Neural progenitor cell (in vitro differentiated cells): Measurements from ENCODE around the gene ILDR2. TPM values are rescaled to one million over a fixed set of nuclear protein-coding genes. Genes with fewer than 3 reads are reported as not detected.
A peak's percentile ranks its signal among the peaks of the same experiment; 100 is the strongest.

Experiments
- DNase-seq: peaks from one replicate; pipeline ENCODE4 v3.0.0-alpha.2; 2016; ENCODE audit warnings: low spot score
- H2AFZ ChIP-seq: fragments of 200-600 bp; sonication (generic); replicated peaks from 2 replicates; pipeline ENCODE4 v1.6.1; 2016; ENCODE audit warnings: antibody characterized with exemption
- H3F3A ChIP-seq: fragments of 200-600 bp; sonication (generic); 2 replicates; pipeline ENCODE4 v1.6.1; 2016; ENCODE audit warnings: antibody characterized with exemption, low read depth
- H3K27ac ChIP-seq: fragments of 200-600 bp; sonication (generic); 2 replicates; pipeline ENCODE4 v1.5.1; 2016; ENCODE audit warnings: mild to moderate bottlenecking
- H3K27me3 ChIP-seq: fragments of 200-600 bp; sonication (generic); 2 replicates; pipeline ENCODE4 v1.6.1; 2016; ENCODE audit warnings: mild to moderate bottlenecking, moderate library complexity
- H3K36me3 ChIP-seq: fragments of 200-600 bp; sonication (generic); 2 replicates; pipeline ENCODE4 v1.5.1; 2016
- H3K4me1 ChIP-seq: fragments of 200-600 bp; sonication (generic); 2 replicates; pipeline ENCODE4 v1.6.1; 2016; ENCODE audit warnings: mixed run types
- H3K4me2 ChIP-seq: fragments of 200-600 bp; sonication (generic); 2 replicates; pipeline ENCODE4 v1.6.1; 2016
- H3K4me3 ChIP-seq: fragments of 200-600 bp; sonication (generic); 2 replicates; pipeline ENCODE4 v1.5.1; 2016
- H3K79me2 ChIP-seq: fragments of 200-600 bp; sonication (generic); 2 replicates; pipeline ENCODE4 v1.6.1; 2016; ENCODE audit warnings: low read depth
- H3K9ac ChIP-seq: fragments of 200-600 bp; sonication (generic); 2 replicates; pipeline ENCODE4 v1.6.1; 2016
- H3K9me3 ChIP-seq: fragments of 200-600 bp; sonication (generic); 2 replicates; pipeline ENCODE4 v1.5.1; 2016; ENCODE audit warnings: low read depth
- H4K20me1 ChIP-seq: fragments of 200-600 bp; sonication (generic); 2 replicates; pipeline ENCODE4 v1.6.1; 2016; ENCODE audit warnings: low read depth
- H3K27ac Mint-ChIP-seq: 3 replicates; pipeline ENCODE4 v1.8.0; 2021; ENCODE audit warnings: mixed read lengths
- H3K27me3 Mint-ChIP-seq: 2 replicates; pipeline ENCODE4 v1.8.0; 2022; ENCODE audit warnings: low read depth, mild to moderate bottlenecking, inconsistent platforms, moderate library complexity, mixed read lengths; ENCODE audit not compliant: insufficient read depth
- H3K36me3 Mint-ChIP-seq: 3 replicates; pipeline ENCODE4 v1.8.0; 2021; ENCODE audit warnings: mixed read lengths
- H3K4me1 Mint-ChIP-seq: 3 replicates; pipeline ENCODE4 v1.8.0; 2021; ENCODE audit warnings: mixed read lengths
- H3K4me3 Mint-ChIP-seq: 3 replicates; pipeline ENCODE4 v1.8.0; 2021; ENCODE audit warnings: mild to moderate bottlenecking, moderate library complexity, mixed read lengths
- H3K9me3 Mint-ChIP-seq: 3 replicates; pipeline ENCODE4 v1.8.0; 2020; ENCODE audit warnings: mixed read lengths
- EZH2 ChIP-seq: fragments of 200-600 bp; sonication (generic); IDR thresholded peaks from 2 replicates; pipeline ENCODE4 v1.6.1; 2017; ENCODE audit warnings: antibody characterized with exemption, mild to moderate bottlenecking, moderate library complexity
- EZH2phosphoT487 ChIP-seq: fragments of 200-600 bp; sonication (generic); IDR thresholded peaks from 2 replicates; pipeline ENCODE4 v1.6.1; 2017; ENCODE audit warnings: antibody characterized with exemption
- total RNA-seq: library from RNA; depleted of rRNA; stranded (reverse); fragments of >200 nt; gene quantifications from 2 replicates; pipeline ENCODE4 v1.2.3, GENCODE V29; 2015; ENCODE audit warnings: low replicate concordance
- TF ChIP-seq, protein P1 (sequence below): fragments of 200-600 bp; sonication (generic); IDR thresholded peaks from 2 replicates; pipeline ENCODE4 v1.5.1; 2017; ENCODE audit warnings: antibody characterized with exemption, mild to moderate bottlenecking

Gene ILDR2
- total RNA-seq, 1 donor from 2014 or later, result 42.1 TPM

DNA sequence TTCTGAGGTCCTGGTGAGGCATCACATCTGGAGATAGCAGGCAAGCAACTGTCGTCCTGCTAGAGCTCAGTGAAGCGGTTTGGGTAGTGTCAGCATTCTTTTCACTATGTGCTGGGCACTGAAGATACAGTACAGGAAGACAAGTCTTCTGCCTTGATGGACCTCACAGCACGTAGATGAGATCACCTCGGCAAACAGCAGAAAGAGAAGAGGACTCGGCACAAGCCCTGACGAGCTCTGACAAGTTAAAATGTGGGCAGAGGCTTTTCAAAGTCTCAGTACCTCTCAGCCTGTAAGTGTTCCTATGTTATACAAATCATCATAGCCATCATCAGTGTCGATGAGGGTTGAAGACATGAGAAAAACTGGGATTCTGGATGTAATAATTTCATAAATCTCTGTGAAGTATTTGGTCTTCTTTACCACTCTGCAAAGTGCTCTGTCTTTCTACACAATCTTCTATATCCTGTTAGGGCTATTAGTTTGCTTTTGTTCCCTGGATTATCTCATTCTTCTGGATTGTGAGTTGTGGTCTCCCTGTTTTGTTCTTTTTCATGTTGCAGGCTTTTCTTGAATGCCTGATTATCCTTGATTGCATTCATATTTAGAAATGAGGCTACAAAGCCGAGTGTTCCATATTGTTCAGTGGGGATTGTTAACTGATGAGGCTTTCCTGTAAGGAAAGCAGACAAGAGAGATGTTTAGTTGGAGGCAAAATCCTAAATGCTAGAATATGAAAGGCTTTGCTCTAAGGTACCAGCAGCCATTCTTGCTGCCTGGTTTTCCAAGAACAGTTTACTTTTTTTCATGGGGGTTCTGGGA lies 38.0 kb upstream of the ILDR2 start:
- no peak overlapping the region for H3K9ac ChIP-seq
- no peaks in the 10 kb centered on the region for H3K79me2 ChIP-seq
- Mint-ChIP-seq H3K36me3 (no peaks in the 10 kb centered on the region), H3K4me3 (no peak overlapping the region), H3K27me3 (no peaks in the 10 kb centered on the region), H3K4me1 (peaks cover 8% of the 10 kb centered on the region), H3K27ac (peak overlapping the region; percentile 65), H3K9me3 (no peaks in the 10 kb centered on the region)
- no peaks in the 10 kb centered on the region for H3F3A ChIP-seq
- TF ChIP-seq EZH2phosphoT487 (no peak), EZH2 (no peak)
- TF ChIP-seq, protein P1, sequence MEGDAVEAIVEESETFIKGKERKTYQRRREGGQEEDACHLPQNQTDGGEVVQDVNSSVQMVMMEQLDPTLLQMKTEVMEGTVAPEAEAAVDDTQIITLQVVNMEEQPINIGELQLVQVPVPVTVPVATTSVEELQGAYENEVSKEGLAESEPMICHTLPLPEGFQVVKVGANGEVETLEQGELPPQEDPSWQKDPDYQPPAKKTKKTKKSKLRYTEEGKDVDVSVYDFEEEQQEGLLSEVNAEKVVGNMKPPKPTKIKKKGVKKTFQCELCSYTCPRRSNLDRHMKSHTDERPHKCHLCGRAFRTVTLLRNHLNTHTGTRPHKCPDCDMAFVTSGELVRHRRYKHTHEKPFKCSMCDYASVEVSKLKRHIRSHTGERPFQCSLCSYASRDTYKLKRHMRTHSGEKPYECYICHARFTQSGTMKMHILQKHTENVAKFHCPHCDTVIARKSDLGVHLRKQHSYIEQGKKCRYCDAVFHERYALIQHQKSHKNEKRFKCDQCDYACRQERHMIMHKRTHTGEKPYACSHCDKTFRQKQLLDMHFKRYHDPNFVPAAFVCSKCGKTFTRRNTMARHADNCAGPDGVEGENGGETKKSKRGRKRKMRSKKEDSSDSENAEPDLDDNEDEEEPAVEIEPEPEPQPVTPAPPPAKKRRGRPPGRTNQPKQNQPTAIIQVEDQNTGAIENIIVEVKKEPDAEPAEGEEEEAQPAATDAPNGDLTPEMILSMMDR, result no peak
- peaks cover 24% of the 10 kb centered on the region for H3K4me1 ChIP-seq
- H3K4me2 ChIP-seq, result peak overlapping the region; percentile 20
- no peak overlapping the region for H3K4me3 ChIP-seq
- no peak for DNase-seq
- no peaks in the 10 kb centered on the region for H3K9me3 ChIP-seq
- no peaks in the 10 kb centered on the region for H3K27me3 ChIP-seq
- H3K27ac ChIP-seq, result no peak overlapping the region
- H3K36me3 ChIP-seq, result no peaks in the 10 kb centered on the region
- H4K20me1 ChIP-seq, result no peaks in the 10 kb centered on the region
- peak overlapping the region; percentile 13 for H2AFZ ChIP-seq

DNA sequence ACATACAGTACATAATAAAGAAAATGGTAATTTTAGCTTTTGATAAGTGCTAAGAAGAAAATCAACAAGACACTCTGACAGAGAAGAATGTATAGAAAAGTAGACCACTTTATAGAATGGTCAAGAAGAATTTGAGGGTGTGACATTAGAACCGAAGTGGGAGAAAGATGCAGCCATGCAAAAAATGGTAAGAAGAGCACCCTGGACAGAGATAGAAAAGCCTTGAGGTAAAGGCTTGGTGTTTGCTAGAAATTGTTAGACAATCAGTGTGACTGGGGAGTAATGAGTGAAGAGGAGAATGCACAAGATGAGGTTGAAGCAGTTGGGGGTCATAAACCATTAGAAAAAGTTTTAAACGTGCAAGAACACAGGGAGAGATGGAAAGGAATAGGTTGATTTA lies 37.2 kb upstream of the ILDR2 start:
- H4K20me1 ChIP-seq, result no peaks in the 10 kb centered on the region
- H3K4me3 ChIP-seq, result no peak overlapping the region
- H3K9me3 ChIP-seq, result no peaks in the 10 kb centered on the region
- no peaks in the 10 kb centered on the region for H3K36me3 Mint-ChIP-seq
- no peaks in the 10 kb centered on the region for H3K9me3 Mint-ChIP-seq
- peaks cover 8% of the 10 kb centered on the region for H3K4me1 Mint-ChIP-seq
- H3K36me3 ChIP-seq, result no peaks in the 10 kb centered on the region
- no peaks in the 10 kb centered on the region for H3K27me3 ChIP-seq
- H3K27ac Mint-ChIP-seq, result no peak overlapping the region
- no peak overlapping the region for H3K4me3 Mint-ChIP-seq
- H3F3A ChIP-seq, result no peaks in the 10 kb centered on the region
- H3K4me2 ChIP-seq, result no peak overlapping the region
- no peak overlapping the region for H3K9ac ChIP-seq
- no peak overlapping the region for H3K27ac ChIP-seq
- no peaks in the 10 kb centered on the region for H3K27me3 Mint-ChIP-seq
- peaks cover 24% of the 10 kb centered on the region for H3K4me1 ChIP-seq
- H2AFZ ChIP-seq, result no peak overlapping the region
- DNase-seq, result no peak
- TF ChIP-seq EZH2phosphoT487, result no peak
- TF ChIP-seq, protein P1, result no peak
- no peak for TF ChIP-seq EZH2
- H3K79me2 ChIP-seq, result no peaks in the 10 kb centered on the region

DNA sequence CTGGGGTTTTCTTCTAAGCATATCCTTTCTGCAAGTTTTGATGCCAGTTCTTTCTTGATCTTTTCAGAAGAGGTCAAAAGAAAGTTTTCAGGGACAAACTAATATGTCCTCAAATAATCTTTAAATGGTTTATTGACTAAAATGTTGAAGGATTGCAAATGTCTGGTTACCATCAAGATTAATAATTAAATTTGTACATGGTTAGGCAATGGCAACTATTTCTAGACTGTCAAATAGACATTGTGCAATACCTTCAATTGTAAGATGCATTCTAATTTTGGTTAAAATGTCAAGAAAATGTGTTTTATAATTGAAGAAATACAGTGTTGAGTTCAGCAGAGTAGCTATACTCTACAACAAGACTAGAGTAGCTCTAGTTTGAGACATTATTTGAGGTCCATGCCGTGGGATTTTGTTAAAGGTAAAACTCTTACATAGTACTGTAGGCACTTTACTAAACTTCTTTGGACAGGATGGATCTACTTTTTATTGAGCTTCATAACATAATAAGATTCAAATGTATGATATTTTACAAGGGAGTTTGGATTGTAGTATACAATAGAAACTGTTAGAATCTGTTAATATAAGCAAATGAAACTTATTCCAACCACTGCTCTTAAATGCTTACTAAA lies 36.3 kb upstream of the ILDR2 start:
- Histone ChIP-seq H3K9me3 (no peaks in the 10 kb centered on the region), H3K9ac (no peak overlapping the region), H3K4me1 (peaks cover 24% of the 10 kb centered on the region), H3K27me3 (no peaks in the 10 kb centered on the region), H2AFZ (no peak overlapping the region), H3K4me3 (no peak overlapping the region), H3F3A (no peaks in the 10 kb centered on the region), H3K27ac (no peak overlapping the region), H3K79me2 (no peaks in the 10 kb centered on the region), H4K20me1 (no peaks in the 10 kb centered on the region), H3K36me3 (no peaks in the 10 kb centered on the region), H3K4me2 (no peak overlapping the region)
- TF ChIP-seq, protein P1, result no peak
- TF ChIP-seq EZH2phosphoT487 (no peak), EZH2 (no peak)
- no peaks in the 10 kb centered on the region for H3K36me3 Mint-ChIP-seq
- peaks cover 8% of the 10 kb centered on the region for H3K4me1 Mint-ChIP-seq
- H3K4me3 Mint-ChIP-seq, result no peak overlapping the region
- no peak for DNase-seq
- H3K27me3 Mint-ChIP-seq, result no peaks in the 10 kb centered on the region
- no peaks in the 10 kb centered on the region for H3K9me3 Mint-ChIP-seq
- H3K27ac Mint-ChIP-seq, result no peak overlapping the region
